H1 (cell line): ENCODE results near the gene NAA20. TPM values are rescaled to one million over a fixed set of nuclear protein-coding genes. Genes with fewer than 3 reads are reported as not detected.

Source experiments
- ATF2 ChIP-seq: IDR thresholded peaks from 2 replicates; pipeline ENCODE4 v1.6.1; 2012; ENCODE audit warnings: low read length, inconsistent platforms
- CBX8 ChIP-seq: fragments of 300-800, 300-1000 bp; sonication (generic); IDR thresholded peaks from 2 replicates; pipeline ENCODE4 v1.7.1; 2016; ENCODE audit warnings: low read depth, low read length, borderline replicate concordance
- CHD2 ChIP-seq: IDR thresholded peaks from 2 replicates; pipeline ENCODE4 v1.6.1; 2012; ENCODE audit warnings: low read length, improper control_type of control experiment
- POU5F1 ChIP-seq: IDR thresholded peaks from 2 replicates; pipeline ENCODE4 v1.6.1; 2011; ENCODE audit warnings: low read depth, mild to moderate bottlenecking, low read length, moderate library complexity
- RNF2 ChIP-seq: fragments of 200-900, 300-1000 bp; sonication (generic); IDR thresholded peaks from 2 replicates; pipeline ENCODE4 v1.7.1; 2016; ENCODE audit warnings: borderline replicate concordance, low read depth, mild to moderate bottlenecking, antibody characterized with exemption, low read length; ENCODE audit not compliant: poor library complexity, severe bottlenecking; ENCODE audit errors: missing control alignments
- SIX5 ChIP-seq: IDR thresholded peaks from 2 replicates; pipeline ENCODE4 v1.6.1; 2011; ENCODE audit warnings: mild to moderate bottlenecking, low read depth, low read length
- polyA plus RNA-seq, 7 experiments: library from polyadenylated mRNA; depleted of rRNA in 3 of 7; stranded (reverse) in 5 of 7; unstranded in 2 of 7; fragments of >200 nt in 5 of 7; fragments of 200-250 nt in 2 of 7; gene quantifications; 1 replicate in 5 of 7; 2 replicates in 1 of 7; 4 replicates in 1 of 7; pipeline versions ENCODE4 v1.2.1 to v1.2.3, GENCODE V29; 2011 to 2013; ENCODE audit warnings: missing spikeins in 2 of 7, mixed read lengths in 2 of 7
- total RNA-seq: library from RNA; stranded (reverse); fragmentation: NEBNext Ultra II Directional; extraction: Animal tissue kit (Norgen Biotek cat#: 25700); gene quantifications from 2 replicates; pipeline ENCODE4 v1.2.1, GENCODE V29; 2021

The NAA20 gene
- total and polyA plus RNA-seq, 2 of the 8 experiments (the other 6 are each of a cell fraction or from before 2014, with no cell fraction given): 21.9 to 41.1 TPM

- TF ChIP-seq RNF2 (no peak), SIX5 (no peak), CBX8 (no peak), ATF2 (no peak), CHD2 (no peak), POU5F1 (no peak)
Observed at GRCh38 chr20:20027284-20027683, 10.1 kb downstream of the NAA20 start (continued).
